ENCODE results near the gene ZNF385B. TPM values are rescaled to one million over a fixed set of nuclear protein-coding genes. Genes with fewer than 3 reads are reported as not detected.
A peak's percentile ranks its signal among the peaks of the same experiment; 100 is the strongest.

ZNF385B gene
- total RNA-seq, 1 experiment from 2014 or later = 2.2 TPM

DNA sequence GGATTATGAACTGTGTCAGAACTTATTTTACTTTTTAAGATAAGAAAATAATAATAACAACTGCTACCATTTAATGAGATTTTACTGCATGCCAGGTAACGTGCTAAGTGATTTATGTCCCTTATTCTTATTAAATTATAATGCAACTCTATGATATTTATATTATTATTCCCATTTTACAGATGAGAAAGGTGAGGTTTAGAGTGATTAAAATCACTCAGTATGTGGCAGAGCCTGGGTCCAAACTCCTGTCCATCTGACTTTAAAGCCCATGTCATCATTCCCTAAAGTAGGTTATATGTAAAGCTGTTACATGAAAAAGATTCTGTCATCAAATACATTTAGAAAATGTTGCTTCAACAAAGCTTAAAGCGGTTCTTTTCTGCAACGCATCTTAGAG lies 308.0 kb downstream of the ZNF385B start:
- H3K36me3 Mint-ChIP-seq = no peaks in the 10 kb centered on the region
- no peaks in the 10 kb centered on the region for H3K9me3 Mint-ChIP-seq
- no peak overlapping the region for H3K4me3 Mint-ChIP-seq
- ATAC-seq = no peak
- TF ChIP-seq NR1H2 (CRISPR knock-in tag; IDR thresholded peaks at IDR 0.05) (no peak), NR2C2 (CRISPR knock-in tag; IDR thresholded peaks at IDR 0.05) (no peak), FOXP4 (CRISPR knock-in tag; IDR thresholded peaks at IDR 0.05) (no peak), KAT7 (CRISPR knock-in tag; IDR thresholded peaks at IDR 0.05; ENCODE audit: borderline replicate concordance) (no peak), IRF2 (CRISPR knock-in tag; IDR thresholded peaks at IDR 0.05; ENCODE audit: borderline replicate concordance, low read depth) (no peak)
- TF ChIP-seq, protein P1, sequence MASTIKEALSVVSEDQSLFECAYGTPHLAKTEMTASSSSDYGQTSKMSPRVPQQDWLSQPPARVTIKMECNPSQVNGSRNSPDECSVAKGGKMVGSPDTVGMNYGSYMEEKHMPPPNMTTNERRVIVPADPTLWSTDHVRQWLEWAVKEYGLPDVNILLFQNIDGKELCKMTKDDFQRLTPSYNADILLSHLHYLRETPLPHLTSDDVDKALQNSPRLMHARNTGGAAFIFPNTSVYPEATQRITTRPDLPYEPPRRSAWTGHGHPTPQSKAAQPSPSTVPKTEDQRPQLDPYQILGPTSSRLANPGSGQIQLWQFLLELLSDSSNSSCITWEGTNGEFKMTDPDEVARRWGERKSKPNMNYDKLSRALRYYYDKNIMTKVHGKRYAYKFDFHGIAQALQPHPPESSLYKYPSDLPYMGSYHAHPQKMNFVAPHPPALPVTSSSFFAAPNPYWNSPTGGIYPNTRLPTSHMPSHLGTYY (CRISPR knock-in tag; IDR thresholded peaks at IDR 0.05) = no peak
- TF ChIP-seq, protein P2, sequence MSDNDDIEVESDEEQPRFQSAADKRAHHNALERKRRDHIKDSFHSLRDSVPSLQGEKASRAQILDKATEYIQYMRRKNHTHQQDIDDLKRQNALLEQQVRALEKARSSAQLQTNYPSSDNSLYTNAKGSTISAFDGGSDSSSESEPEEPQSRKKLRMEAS (CRISPR knock-in tag; IDR thresholded peaks at IDR 0.05) = no peak
- TF ChIP-seq, protein P3, sequence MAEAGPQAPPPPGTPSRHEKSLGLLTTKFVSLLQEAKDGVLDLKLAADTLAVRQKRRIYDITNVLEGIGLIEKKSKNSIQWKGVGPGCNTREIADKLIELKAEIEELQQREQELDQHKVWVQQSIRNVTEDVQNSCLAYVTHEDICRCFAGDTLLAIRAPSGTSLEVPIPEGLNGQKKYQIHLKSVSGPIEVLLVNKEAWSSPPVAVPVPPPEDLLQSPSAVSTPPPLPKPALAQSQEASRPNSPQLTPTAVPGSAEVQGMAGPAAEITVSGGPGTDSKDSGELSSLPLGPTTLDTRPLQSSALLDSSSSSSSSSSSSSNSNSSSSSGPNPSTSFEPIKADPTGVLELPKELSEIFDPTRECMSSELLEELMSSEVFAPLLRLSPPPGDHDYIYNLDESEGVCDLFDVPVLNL (CRISPR knock-in tag; IDR thresholded peaks at IDR 0.05; ENCODE audit: borderline replicate concordance, low read depth) = no peak
- no peak overlapping the region for H3K27ac Mint-ChIP-seq
- ChIA-PET POLR2A (no interaction called here), CTCF (no interaction called here)
- peaks cover 77% of the 10 kb centered on the region for H3K27me3 Mint-ChIP-seq (ENCODE audit: low read depth)
- DNase-seq (ENCODE audit: low spot score) = no peak
- H3K4me1 Mint-ChIP-seq = peaks cover 36% of the 10 kb centered on the region

- peaks cover 95% of the 10 kb centered on the region for H3K27me3 Mint-ChIP-seq (ENCODE audit: low read depth)
- CTCF ChIA-PET = no interaction called here
- no peak overlapping the region; the same call in 1 of the 2 replicates for H3K27ac Mint-ChIP-seq
- H3K4me1 Mint-ChIP-seq = peaks cover 36% of the 10 kb centered on the region
- no peak overlapping the region for H3K4me3 Mint-ChIP-seq
- POLR2A ChIA-PET = no interaction called here
- H3K9me3 Mint-ChIP-seq = no peaks in the 10 kb centered on the region
- H3K36me3 Mint-ChIP-seq = no peaks in the 10 kb centered on the region
- TF ChIP-seq KAT7 (CRISPR knock-in tag; IDR thresholded peaks at IDR 0.05; ENCODE audit: borderline replicate concordance) (no peak), SP1 (CRISPR knock-in tag; conservative IDR thresholded peaks at IDR 0.05) (no peak), NFYB (CRISPR knock-in tag; conservative IDR thresholded peaks at IDR 0.05; ENCODE audit: low read depth) (no peak)
- ATAC-seq = no peak
- DNase-seq (ENCODE audit: low spot score) = no peak
Measured at GRCh38 chr2:179551539-179552045, 309.8 kb downstream of the ZNF385B start.

- ChIA-PET CTCF (interaction anchor here (1.0 kb wide), 1 partner anchor 348 kb away, joined by 4 read pairs; no protein-coding TSS in a partner anchor), POLR2A (no interaction called here)
- ATAC-seq (no peak), DNase-seq (ENCODE audit: low spot score) (no peak)
- TF ChIP-seq SOX15 (CRISPR knock-in tag; IDR thresholded peaks at IDR 0.05) (no peak), ZNF263 (CRISPR knock-in tag; IDR thresholded peaks at IDR 0.05; ENCODE audit: low read depth) (no peak), NFATC4 (CRISPR knock-in tag; IDR thresholded peaks at IDR 0.05) (no peak), ELF4 (CRISPR knock-in tag; IDR thresholded peaks at IDR 0.05; ENCODE audit: low read depth) (no peak), TP53 (CRISPR knock-in tag; IDR thresholded peaks at IDR 0.05) (no peak), HMGA2 (CRISPR knock-in tag; IDR thresholded peaks at IDR 0.05) (no peak), ETV6 (CRISPR knock-in tag; IDR thresholded peaks at IDR 0.05) (no peak), IRF2 (CRISPR knock-in tag; IDR thresholded peaks at IDR 0.05; ENCODE audit: borderline replicate concordance, low read depth) (no peak), SP1 (CRISPR knock-in tag; conservative IDR thresholded peaks at IDR 0.05) (no peak), ESRRA (CRISPR knock-in tag; IDR thresholded peaks at IDR 0.05; ENCODE audit: borderline replicate concordance) (no peak)
- TF ChIP-seq, protein P4, sequence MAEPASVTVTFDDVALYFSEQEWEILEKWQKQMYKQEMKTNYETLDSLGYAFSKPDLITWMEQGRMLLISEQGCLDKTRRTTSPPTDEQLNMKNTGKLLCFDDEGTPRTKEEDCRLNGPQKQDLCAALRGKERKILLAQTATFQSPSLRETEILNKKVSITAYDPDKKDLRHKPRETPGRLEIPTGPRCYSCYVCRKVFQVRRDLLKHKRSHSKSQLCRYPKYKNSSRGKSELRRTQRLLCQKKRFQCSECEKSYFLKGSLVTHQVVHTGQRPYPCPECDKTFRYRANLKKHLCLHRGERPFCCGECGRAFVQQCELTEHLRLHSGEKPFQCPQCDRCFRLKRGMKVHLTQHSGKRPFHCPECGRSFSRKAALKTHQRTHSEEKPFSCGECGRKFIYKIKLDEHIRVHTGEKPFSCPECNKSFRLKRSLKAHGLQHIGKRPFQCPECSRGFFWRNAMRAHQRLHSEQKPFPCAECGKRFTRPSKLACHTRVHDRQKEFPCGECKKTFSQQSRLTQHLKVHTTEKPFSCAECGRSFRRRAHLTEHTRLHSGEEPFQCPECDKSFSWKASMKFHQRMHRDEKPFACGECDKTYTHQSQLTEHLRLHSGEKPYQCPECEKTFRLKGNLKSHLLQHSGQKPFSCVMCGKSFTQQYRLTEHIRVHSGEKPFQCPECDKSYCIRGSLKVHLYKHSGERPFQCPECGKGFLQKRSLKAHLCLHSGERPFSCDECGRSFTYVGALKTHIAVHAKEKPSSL (CRISPR knock-in tag; conservative IDR thresholded peaks at IDR 0.05) = no peak
- TF ChIP-seq, protein P5, sequence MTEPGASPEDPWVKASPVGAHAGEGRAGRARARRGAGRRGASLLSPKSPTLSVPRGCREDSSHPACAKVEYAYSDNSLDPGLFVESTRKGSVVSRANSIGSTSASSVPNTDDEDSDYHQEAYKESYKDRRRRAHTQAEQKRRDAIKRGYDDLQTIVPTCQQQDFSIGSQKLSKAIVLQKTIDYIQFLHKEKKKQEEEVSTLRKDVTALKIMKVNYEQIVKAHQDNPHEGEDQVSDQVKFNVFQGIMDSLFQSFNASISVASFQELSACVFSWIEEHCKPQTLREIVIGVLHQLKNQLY (CRISPR knock-in tag; IDR thresholded peaks at IDR 0.05) = no peak
- TF ChIP-seq, protein P6, sequence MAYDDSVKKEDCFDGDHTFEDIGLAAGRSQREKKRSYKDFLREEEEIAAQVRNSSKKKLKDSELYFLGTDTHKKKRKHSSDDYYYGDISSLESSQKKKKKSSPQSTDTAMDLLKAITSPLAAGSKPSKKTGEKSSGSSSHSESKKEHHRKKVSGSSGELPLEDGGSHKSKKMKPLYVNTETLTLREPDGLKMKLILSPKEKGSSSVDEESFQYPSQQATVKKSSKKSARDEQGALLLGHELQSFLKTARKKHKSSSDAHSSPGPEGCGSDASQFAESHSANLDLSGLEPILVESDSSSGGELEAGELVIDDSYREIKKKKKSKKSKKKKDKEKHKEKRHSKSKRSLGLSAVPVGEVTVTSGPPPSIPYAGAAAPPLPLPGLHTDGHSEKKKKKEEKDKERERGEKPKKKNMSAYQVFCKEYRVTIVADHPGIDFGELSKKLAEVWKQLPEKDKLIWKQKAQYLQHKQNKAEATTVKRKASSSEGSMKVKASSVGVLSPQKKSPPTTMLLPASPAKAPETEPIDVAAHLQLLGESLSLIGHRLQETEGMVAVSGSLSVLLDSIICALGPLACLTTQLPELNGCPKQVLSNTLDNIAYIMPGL (CRISPR knock-in tag; IDR thresholded peaks at IDR 0.05) = no peak
- TF ChIP-seq, protein P7, sequence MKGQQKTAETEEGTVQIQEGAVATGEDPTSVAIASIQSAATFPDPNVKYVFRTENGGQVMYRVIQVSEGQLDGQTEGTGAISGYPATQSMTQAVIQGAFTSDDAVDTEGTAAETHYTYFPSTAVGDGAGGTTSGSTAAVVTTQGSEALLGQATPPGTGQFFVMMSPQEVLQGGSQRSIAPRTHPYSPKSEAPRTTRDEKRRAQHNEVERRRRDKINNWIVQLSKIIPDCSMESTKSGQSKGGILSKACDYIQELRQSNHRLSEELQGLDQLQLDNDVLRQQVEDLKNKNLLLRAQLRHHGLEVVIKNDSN (CRISPR knock-in tag; IDR thresholded peaks at IDR 0.05) = no peak
- Mint-ChIP-seq H3K9me3 (no peaks in the 10 kb centered on the region), H3K4me1 (peaks cover 36% of the 10 kb centered on the region), H3K27me3 (ENCODE audit: low read depth) (peaks cover 95% of the 10 kb centered on the region), H3K4me3 (no peak overlapping the region), H3K27ac (peak overlapping the region; percentile 77; the same call in 1 of the 2 replicates), H3K36me3 (no peaks in the 10 kb centered on the region)
Measured at GRCh38 chr2:179550849-179551248, 310.6 kb downstream of the ZNF385B start.
